LHCN-M2 (cell line): ENCODE data around the gene BTNL3. TPM values are rescaled to one million over a fixed set of nuclear protein-coding genes. Genes with fewer than 3 reads are reported as not detected.

Experiments used
- DNase-seq: peaks from one replicate; pipeline ENCODE4 v3.0.0-alpha.2; 2012; ENCODE audit warnings: low read depth
- total RNA-seq: library from RNA; depleted of rRNA; stranded (reverse); fragments of >200 nt; gene quantifications from 2 replicates; pipeline ENCODE4 v1.2.3, GENCODE V29; 2014

Gene BTNL3
- total RNA-seq, 1 experiment from 2014 or later, result not detected

DNA sequence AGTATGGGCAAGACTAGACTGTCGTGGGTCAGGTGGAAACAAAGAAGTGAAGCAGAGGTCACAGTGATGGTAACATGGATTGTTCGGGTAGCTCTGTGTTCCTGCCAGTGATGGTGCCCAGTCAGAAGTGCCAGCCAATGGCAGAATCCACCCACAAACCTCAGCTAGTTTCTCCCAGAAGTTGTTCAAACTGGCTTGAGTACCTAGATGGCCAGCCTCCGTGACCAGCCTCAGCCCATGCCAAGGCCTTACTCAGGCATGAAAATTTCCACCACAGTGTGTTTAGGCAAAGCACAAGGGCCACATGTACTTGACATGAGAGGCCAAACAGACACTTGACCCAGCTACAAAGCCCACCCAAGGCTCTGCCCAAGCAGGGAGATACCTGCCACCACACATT is 32.0 kb downstream of the BTNL3 start:
- no peak for DNase-seq

DNA sequence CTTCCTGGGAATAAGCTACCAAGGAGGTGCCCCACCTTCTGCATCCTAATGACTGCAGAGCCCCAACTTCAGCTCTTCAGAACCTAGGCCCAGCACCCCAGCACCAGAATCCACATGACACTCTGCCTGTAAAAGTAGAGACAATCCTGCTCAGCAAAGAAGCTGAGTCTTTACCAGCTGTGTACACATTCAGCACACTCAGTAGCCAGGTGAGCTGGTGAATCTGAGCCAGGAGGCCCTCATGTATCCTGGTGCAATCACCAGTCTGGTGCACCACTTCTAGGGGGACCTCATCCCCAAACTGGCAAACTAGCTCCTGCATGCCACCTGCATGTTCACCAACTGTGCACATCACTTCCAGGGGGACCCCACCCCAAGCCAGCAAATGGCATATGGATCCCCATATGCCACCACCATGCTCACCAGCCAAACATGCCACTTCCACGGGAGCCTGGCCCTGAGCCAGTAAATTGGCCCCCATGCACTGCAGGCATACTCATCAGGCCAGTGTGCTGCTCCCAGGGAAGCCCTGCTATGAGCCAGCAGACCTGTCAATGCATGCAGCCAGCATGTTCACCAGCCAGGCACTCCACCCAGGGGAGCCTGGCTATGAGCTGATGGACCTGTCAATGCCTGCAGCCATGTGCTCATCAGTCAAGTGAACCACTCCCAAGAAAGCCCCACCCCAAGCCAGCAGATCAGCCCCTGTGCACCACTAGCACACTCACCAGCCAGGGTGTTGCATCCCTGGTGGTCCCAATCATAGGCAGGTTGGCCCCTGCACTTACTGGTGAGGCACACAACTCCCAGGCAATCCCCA is 35.8 kb downstream of the BTNL3 start:
- no peak for DNase-seq

DNA sequence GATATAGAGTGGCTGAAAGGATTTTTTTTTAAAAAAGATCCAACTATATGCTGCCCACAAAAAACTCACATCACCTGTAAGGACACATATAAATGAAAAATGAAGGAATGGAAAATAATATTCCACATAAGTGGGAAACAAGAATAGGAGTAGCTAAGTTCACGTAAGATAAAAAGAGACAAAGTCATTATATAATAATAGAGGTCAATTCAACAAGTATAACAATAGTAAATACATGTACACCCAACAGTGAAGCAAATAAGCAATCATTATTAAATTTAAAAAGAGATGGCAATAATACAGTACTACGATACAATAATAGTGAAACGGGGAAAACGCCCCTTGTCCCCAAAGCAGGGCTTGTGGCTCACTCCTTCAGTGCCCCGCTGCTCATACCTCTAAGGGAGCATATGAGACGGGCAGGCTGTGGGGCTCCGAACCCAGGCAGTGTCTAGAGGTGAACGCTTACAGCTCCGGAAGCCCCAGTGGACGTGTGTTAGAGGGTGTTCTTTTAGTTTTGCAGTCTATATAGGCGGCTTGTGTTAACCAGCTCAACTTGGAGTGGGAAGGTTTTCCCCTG is 38.9 kb downstream of the BTNL3 start:
- DNase-seq, result no peak

DNA sequence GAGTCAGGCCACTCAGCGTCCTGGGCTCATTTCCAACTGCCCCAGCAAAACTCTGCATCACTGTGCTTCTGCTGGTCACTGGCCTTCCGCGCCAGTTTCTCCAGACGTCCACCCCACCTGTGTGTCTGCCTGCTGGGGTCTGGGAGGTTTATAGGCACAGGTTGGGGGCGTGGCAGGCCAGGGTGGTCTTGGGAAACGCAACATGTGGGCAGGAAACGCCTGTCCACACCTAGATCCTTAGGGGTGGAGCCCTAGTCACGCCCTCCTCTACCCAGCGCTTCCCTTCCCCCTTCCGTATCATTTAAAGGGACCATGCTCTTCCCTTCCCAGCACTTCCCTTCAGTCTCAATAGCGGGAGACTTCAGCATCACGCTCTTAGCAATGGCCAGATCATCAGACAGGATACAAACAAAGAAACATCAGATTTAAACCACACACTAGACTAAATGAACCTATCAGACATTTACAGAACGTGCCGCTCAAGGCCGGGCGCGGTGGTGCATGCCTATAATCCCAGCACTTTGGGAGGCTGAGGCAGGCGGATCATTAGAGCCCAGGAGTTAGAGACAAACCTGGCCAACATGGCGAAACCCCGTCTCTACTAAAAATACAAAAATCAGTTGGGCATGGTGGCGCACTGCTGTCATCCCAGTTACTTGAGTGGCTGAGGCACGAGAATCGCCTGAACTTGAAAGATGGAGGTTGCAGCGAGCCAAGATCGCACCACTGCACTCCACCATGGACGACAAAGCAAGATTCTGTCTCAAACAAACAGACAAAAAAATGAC is 39.6 kb downstream of the BTNL3 start:
- DNase-seq, result no peak

DNA sequence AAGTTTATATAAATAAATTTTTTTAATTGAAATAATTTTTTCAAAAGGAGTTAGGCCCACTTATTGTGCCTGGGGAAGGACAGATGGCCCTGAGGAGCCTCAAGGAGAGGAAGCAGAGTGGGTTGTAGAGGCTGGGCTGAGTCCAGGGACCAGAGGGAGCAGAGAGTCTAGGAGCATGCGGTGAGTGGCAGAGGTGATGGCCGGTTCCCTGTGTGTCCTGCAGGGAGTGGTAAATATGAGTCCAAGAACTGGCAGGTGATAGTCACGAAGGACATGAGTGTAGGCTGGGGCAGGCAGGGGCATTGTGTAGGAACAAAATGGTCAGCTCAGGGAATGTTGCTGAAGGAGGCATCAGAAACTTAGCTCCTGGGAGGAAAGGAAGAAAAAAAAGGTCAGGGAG is 43.1 kb downstream of the BTNL3 start:
- no peak for DNase-seq

DNA sequence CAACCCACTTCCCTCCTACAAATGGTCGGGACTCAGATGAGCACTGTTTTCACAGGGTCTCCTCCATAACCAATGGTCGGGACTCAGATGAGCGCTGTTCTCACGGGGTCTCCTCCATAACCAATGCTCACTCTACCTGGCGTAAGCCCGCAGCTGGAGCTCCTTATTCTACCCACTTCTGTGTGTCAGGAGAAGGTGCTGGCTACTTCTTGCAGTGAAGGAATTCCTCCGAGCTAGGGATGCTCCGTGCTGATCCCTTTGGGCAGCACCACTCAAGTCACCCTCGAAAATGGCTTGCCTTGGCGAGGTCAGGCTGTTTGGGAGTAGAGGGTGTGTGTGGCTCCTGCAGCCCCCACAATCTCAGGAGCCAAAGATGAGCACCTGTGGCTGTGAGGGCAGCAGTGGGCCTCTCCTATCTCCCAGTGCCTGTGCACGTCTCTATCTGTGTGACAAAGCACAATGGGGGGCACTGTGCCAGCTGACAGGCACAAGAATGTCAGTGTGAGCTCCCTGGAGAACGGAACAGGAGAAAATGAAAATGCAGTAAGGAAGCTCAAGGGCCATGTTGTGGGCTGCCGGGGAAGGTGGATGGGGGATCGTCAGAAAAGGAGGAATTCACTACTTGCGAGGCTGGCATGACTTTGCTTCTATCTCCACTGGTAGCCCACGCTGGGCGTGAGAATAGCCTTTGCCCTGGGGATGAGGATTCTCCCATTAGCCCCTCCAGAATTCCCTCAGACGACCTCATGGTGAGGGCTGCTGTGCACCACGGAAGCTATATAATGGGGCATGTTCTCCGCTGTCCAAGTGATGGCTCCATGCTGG is 47.6 kb downstream of the BTNL3 start:
- no peak for DNase-seq

DNA sequence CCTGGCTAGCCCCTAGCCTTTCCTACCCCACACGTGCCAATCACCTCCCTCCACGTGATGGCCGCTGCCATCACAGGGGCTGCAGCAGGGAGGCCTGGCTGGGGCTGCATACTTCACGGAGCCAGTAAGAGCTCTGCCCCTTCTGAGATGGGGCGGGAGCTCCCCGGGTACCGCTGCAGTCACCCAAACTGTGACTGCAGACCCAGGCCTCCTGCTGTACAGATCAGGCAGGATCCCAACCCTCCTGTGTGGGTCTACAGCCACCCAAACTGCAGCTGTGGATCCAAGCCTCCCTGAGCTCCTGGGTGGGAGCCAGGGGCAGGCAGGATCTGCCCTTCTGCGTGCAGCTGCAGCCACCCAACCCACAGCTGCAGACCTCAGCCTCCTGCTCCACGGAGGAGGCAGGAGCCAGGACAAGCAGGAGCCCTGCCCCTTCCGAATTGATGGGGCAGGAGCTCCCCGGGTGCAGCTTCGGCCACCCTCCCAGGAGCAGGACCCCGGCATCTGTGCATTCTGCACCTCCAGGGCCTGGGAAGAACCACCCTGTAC is 48.2 kb downstream of the BTNL3 start:
- DNase-seq, result no peak

DNA sequence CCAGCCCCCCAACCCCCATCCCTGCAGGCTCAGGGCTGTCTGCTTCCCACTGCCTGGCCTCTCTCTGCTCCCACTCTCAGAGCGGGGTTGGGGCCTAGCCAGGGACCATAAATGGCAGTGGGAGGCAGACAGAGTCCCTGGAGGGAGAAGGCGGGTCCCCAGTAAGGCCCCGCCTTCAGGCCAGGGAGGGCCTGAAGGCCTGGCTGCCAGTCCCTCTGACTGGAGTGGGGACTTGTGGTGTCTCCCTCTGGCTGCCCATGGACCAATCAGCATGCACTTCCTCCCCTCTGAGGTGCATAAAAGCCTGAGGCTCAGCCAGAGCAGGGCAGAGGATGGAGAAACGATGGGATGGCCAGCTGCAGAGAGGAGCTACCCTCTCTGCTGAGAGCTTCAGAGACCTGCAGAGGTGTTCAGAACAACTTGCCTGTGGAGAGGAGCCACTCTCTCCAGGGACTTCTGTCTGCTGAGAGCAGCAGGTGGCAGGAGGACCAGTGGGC is 48.8 kb downstream of the BTNL3 start:
- DNase-seq, result no peak

DNA sequence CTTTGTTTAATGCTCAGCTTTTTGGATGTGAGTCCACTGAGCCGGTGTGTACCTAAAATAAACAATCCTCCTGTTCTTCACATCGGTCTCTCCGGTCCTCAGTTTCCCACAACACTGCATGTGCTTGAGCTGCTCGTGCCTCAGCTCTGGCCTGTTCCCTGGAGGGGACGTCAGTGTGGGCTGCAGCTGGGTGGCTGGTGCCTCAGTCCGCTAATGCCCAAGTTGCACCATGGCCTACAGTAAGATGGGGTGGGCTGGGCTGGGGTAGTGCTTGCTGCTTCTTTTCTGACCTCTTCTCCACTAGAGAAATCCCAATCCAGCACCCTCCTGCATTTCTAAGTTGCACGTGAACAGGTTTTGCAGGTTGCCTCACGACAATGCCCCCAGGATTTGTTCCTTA is 50.8 kb downstream of the BTNL3 start:
- no peak for DNase-seq

DNA sequence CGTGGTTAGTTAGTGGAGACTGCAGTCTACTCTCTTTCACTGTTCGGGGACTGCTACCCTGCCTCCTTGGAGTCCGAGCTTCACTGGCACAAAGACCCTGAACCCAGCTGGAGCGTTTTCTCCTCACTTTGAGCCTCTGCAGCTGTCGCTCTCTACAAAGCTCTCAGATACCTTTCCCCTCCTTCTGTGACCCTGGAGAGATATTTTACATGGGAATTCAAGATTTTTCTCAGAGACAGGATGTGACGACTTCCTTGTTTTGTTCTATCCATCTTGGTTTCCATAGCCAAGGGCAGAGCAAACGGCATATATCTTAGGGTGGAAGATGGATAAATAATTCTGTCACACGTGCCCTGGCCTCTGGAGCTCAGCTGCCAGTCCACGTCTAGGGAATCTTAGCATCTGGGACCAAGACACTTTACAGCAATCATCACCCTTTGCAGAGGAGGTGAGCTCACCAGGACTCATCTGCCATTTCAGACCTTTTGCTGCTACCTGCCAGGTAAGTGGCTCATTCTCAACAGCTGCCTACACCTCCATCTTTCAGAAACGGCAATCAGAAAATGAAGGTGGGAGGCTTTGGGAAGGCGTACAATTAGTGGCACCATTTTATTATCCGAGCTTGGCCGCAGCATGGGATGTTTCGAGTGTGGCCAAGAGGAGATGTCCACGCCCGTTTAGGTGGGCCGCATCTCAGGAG is 51.4 kb downstream of the BTNL3 start, which contains the start of gene BTNL9:
BTNL9 (plus strand) TSS at position 336 of the 700 bp plus-strand sequence. CDS start 5,224 bp downstream, outside the sequence.
- DNase-seq, result no peak

DNA sequence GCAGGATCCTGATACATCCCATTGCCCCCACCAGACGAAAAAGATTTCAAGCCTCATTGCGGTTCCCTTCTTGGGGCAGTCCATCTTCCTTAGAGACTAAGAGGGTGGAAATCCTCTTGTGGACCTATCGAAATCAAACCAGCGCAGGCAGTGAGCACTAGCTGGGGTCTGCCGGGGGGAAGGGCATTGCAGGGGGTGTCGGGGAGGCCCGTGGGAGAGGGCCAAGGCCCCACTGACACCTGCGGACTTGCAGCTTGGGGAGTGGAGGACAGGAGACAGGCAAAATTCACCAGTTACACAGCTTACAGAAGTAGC is 51.9 kb downstream of the BTNL3 start:
- no peak for DNase-seq

DNA sequence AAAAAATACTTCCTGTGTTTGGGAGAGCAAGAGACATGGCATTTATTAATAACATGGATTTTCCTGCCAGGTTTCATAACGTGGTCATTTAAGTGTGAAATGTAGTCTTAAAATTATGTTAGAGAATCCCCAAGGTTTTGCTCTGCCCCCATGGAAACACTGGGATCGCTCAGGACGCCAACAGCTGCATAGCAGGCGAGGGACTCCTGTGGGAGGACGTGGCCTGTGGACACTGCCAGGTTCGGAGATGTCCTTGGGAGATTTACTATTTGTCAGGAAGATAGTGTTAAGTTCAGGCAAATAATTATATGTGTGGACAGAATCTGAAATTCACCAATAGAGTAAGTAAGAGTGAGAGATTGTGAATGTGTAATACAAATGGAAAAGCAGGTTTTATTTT is 52.4 kb downstream of the BTNL3 start:
- no peak for DNase-seq

DNA sequence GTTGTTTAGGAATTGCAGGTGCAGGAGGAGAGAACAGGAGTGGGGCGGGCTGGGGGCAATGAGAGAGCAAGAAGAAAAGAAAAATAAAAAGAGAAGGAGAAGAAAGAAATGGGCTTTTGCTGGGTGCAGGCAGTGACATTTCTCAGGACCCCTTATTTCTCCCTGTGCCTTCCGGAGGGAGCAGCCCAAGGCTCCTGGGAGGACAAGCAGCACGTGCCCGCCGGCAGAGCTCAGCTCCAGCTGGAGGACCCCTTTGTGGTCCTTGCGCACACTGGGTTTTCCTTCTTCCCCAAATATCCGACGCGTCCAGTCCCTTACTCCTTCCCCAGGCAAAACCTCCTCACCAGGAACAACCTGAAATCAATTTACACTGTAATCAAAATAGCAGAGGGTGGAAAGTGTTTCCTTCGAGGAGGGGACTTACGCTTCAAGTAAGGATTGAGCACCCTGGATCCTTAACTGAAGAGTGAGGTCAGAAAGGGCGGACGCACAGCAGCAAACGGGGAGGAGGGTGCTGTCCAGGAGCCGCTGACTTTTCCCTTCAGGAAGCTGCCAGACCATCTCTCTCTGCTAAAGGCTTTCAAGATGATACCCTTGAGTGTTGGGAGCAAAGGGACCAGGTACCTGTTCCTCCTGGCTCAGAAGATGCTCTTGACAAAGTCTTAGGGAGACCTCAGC is 53.5 kb downstream of the BTNL3 start:
- no peak for DNase-seq

DNA sequence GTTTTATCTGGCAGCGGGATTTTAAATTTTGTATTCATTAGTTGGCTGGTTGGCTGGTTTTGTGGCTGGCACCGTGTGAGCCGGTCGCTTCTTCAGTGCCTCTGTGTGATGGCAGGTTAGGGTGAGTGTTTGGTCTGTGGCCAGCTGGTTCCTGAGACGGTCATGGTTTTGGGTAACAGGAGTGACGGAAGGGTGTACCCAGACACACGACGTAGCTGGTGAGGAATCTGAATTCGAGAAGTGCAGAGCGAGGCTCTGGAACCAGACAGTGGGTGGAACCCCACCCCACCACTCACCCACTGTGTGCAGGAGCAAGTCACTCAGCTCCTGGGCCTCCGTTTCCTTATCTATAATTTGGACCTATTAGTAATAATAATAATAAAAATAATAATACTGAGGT is 54.1 kb downstream of the BTNL3 start:
- no peak for DNase-seq

DNA sequence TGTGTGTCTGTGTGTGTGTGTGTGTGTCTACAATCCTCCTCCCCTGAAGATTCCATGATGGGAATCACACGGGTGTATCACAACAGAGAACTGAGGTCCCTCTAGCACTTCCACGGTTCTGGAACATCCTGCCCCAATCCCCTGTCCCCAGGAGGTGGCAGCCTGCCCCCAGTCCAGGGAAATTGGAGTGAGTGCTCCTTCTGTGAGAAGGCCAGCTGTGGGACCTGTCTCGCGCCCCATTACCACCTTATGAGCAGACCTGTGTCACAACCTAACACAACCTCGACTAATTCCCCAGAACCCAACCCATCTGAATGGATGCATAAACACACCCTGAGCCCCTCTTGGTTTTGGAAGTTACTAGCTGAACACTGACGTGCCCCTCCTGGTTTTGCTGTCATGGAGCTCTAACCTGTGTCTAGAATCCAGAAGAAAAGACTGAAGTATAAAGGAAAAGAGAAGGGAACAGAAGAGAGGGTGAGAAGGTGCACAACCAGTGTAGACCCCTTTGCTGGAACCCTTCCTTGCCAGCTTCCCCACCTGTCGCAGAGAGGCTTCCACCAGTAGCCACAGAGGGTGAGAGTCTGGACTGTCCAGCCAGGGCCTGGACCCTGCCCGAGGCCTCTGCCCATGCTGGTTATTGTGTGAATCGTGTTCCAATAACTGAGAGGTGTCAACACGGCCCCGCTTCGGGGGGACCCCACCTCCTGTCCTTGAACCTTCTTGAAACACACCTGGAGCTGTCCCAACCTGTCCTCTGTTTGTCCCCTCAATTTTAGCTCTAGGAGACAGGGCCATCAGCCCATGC is 54.8 kb downstream of the BTNL3 start:
- DNase-seq, result no peak

DNA sequence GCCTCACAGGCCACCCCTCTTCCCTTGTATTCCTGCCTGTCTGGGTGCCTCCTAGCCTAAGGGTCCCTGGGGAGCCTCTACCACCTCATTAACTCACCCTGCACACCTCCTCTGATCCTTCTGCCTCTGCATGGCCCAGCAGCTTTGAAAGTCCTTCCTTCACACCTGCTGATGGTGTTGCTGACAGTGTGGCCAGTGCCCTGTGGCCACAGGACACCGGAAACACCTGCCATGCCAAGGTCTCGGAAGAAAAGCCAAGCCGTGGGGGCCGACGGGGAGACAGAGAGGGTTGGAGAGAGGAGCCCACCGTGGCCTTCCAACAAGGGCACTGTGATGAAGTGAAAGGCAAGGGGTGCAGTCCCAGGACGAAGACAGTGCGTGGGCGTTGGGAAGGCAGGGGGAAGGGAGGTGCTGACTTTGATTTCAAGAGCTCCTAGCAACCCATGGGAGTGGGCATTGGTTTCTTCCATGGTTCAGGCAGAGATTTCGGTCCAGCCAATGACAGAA is 55.5 kb downstream of the BTNL3 start:
- no peak for DNase-seq

DNA sequence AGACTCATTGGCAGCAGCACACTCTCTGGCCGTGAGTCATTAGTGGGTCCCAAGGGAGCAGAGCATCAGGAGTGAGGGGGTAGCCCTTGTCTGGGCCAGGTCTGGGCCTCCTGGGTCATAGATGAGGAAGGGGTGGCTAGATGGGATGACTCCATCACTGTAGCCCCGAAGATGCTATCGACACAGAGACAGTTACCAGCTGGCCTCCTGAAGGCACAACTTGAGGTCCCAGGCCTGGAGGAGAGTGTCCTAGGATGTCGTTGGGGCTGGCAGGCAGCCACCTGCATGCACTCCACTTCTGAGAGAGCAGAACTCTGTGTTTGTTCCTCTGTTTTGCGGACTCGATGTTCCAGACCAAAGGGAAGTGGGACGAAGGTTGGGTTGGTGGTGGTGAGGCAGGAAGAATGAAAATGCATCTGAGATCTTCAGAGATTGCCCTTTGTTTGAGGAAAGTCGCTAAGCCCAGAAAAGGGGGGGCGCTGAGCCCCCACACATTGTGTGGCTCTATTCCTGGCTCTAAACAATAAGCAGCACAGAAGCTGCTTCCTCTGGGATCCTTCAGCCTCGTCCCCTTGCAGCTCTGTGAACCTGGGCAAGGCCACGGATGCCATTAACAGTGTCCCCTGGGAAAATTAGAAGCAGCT is 56.1 kb downstream of the BTNL3 start:
- peak; percentile 12 for DNase-seq

DNA sequence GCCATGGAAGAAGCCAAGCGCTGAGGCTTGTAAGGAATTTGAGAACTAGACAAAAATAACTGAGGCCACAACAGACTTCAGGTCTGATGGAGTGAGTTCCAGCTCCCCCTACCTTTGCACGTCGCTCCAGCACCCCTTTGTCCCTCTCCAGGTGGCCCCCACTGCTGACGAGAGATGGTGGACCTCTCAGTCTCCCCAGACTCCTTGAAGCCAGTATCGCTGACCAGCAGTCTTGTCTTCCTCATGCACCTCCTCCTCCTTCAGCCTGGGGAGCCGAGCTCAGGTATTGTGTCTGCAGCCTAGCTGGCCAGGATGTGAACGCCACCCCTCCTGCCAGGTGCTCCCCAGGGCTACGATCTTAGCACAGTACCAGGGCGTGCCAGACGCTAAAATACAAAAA is 56.7 kb downstream of the BTNL3 start:
- DNase-seq, result no peak
